Naive thymus-derived CD4-positive, alpha-beta T cell (primary cell): Measurements from ENCODE around the gene ANKRD34A. TPM values are rescaled to one million over a fixed set of nuclear protein-coding genes. Genes with fewer than 3 reads are reported as not detected.

Source experiments
- ATAC-seq: fragments of 150-1000 bp; cut with Tn5 transposase; 2 replicates; pipeline ENCODE4 v1.10.0; 2021; ENCODE audit warnings: mild to moderate bottlenecking, moderate library complexity
- CTCF ChIA-PET: fragments of 350-600 bp; sonication (Branson Sonifier 250); formaldehyde crosslinking; loops from one replicate; lab custom pipeline; 2021; ENCODE audit warnings: antibody characterized with exemption; lab: Charles Lee
- POLR2A ChIA-PET: fragments of 350-600 bp; sonication (Branson Sonifier 250); formaldehyde crosslinking; loops from one replicate; lab custom pipeline; 2021; ENCODE audit warnings: antibody characterized with exemption, inconsistent platforms; lab: Charles Lee
- DNase-seq, 9 donors: peaks; one replicate each; pipeline versions ENCODE4 v3.0.0 to v3.0.0-alpha.2; 2020 to 2022; ENCODE audit warnings: mixed read lengths in 1 of 9
- H3K27ac ChIP-seq: one replicate; pipeline ENCODE4 v1.7.0; 2013; ENCODE audit warnings: mild to moderate bottlenecking, low read depth, low read length, moderate library complexity
- H3K27me3 ChIP-seq, 2 donors: one replicate each; pipeline ENCODE4 v1.7.0; 2013; ENCODE audit warnings: low read length in 2 of 2, mild to moderate bottlenecking in 2 of 2, moderate library complexity in 2 of 2; ENCODE audit not compliant: control insufficient read depth in 2 of 2, insufficient read depth in 2 of 2
- H3K36me3 ChIP-seq, 3 experiments: 1 replicate in 2 of 3; 2 replicates in 1 of 3; pipeline ENCODE4 v1.7.0; 2013; ENCODE audit warnings: low read length in 3 of 3, mild to moderate bottlenecking in 3 of 3, moderate library complexity in 1 of 3; ENCODE audit not compliant: insufficient read depth in 3 of 3, control insufficient read depth in 2 of 3
- H3K4me1 ChIP-seq, 2 donors: one replicate each; pipeline ENCODE4 v1.7.0; 2013; ENCODE audit warnings: low read length in 2 of 2, mild to moderate bottlenecking in 2 of 2, moderate library complexity in 1 of 2; ENCODE audit not compliant: control insufficient read depth in 2 of 2, insufficient read depth in 2 of 2
- H3K4me3 ChIP-seq: 2 replicates; pipeline ENCODE4 v1.7.0; 2013; ENCODE audit warnings: mild to moderate bottlenecking, low read length
- H3K9me3 ChIP-seq, 3 experiments: 1 replicate in 2 of 3; 2 replicates in 1 of 3; pipeline ENCODE4 v1.7.0; 2013; ENCODE audit warnings: low read length in 3 of 3; ENCODE audit not compliant: control insufficient read depth in 2 of 3
- H3K27ac Mint-ChIP-seq, 9 donors: one replicate each; pipeline ENCODE4 v1.8.0; 2020 to 2022; ENCODE audit warnings: mixed read lengths in 9 of 9, mild to moderate bottlenecking in 8 of 9, moderate library complexity in 5 of 9, inconsistent platforms in 2 of 9
- H3K27me3 Mint-ChIP-seq, 5 donors: one replicate each; pipeline ENCODE4 v1.8.0; 2021 to 2022; ENCODE audit warnings: mixed read lengths in 5 of 5, mild to moderate bottlenecking in 1 of 5
- H3K36me3 Mint-ChIP-seq, 5 donors: one replicate each; pipeline ENCODE4 v1.8.0; 2020 to 2022; ENCODE audit warnings: mixed read lengths in 5 of 5, mild to moderate bottlenecking in 3 of 5, inconsistent platforms in 1 of 5
- H3K4me1 Mint-ChIP-seq, 7 donors: one replicate each; pipeline ENCODE4 v1.8.0; 2020 to 2022; ENCODE audit warnings: mixed read lengths in 7 of 7, mild to moderate bottlenecking in 3 of 7, inconsistent platforms in 1 of 7
- H3K4me3 Mint-ChIP-seq, 10 donors: one replicate each; pipeline ENCODE4 v1.8.0; 2020 to 2022; ENCODE audit warnings: mild to moderate bottlenecking in 10 of 10, mixed read lengths in 10 of 10, moderate library complexity in 6 of 10, inconsistent platforms in 2 of 10
- H3K9me3 Mint-ChIP-seq, 11 donors: one replicate each; pipeline ENCODE4 v1.8.0; 2020 to 2022; ENCODE audit warnings: mixed read lengths in 11 of 11, mild to moderate bottlenecking in 4 of 11, inconsistent platforms in 1 of 11, moderate library complexity in 1 of 11
- intact Hi-C, 2 donors: fragments of 100-400 bp; cut with micrococcal nuclease; formaldehyde crosslinking; loops; one replicate each; pipeline ENCODE4 v1.15.1; 2023
- polyA plus RNA-seq, 2 donors: library from polyadenylated mRNA; unstranded; fragments of 300-500 nt; fragmentation: Illumina TruSeq; gene quantifications; one replicate each; pipeline ENCODE4 v1.2.3, GENCODE V29; 2021
- total RNA-seq, 6 experiments: library from RNA in 5 of 6; stranded (reverse) in 5 of 6; gene quantifications; 1 replicate in 5 of 6; 2 replicates in 1 of 6; pipeline ENCODE4 v1.2.3 and lab custom pipeline; 2021 to 2026

Gene ANKRD34A
- total and polyA plus RNA-seq, 7 experiments from 2014 or later, result 0.11 to 1.5 (median 0.66) TPM

DNA sequence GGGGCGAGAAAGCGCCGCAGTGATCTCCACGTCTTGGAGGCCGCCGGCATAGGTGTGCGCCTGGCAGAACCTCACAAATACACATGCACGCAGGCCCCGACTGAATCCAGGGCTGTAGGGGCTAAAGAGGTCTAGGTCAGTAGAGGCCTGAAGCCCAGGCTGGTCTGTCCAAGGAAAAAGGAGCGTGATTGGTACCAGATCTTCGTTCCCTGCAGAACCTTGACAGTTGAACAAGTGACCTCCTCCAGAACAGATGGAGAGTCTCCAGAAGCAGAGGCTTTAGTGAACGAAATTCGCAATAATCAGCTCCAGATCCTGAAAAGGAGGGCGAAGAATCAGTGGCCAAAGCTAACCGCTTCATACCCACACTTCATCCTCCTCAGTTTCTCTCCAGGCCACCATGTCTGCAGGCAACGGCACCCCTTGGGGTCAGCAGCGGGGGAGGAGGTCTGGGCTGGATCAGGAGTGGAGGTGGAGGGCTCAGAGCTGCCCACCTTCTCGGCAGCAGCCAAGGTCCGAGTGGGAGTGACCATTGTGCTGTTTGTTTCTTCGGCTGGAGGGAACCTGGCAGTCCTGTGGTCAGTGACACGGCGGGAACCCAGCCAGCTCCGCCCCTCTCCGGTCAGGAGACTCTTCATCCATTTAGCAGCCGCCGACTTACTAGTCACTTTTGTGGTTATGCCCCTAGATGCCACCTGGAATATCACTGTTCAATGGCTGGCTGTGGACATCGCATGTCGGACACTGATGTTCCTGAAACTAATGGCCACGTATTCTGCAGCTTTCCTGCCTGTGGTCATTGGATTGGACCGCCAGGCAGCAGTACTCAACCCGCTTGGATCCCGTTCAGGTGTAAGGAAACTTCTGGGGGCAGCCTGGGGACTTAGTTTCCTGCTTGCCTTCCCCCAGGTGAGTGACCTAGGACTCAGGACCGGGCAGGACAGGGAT, 45.1 kb downstream of the ANKRD34A start:
- intact Hi-C loops, result loop anchor here (1.0 to 5.0 kb wide), 12 partner anchors 8 to 116 kb away; partner anchors contain the start of genes PIAS3 (in 2 of the 2), RBM8A (in 2 of the 2), ANKRD34A (in 1 of the 2) and ANKRD35 (in 1 of the 2)
- peak overlapping the region; percentile 92 to 98 (median 96) for H3K4me3 Mint-ChIP-seq
- peak overlapping the region; percentile 83 for H3K27ac ChIP-seq
- no peaks in the 10 kb centered on the region for H3K9me3 Mint-ChIP-seq
- no peaks in the 10 kb centered on the region for H3K27me3 ChIP-seq
- ATAC-seq (peak; percentile 11), DNase-seq (peak in 2 of 9 donors; percentile 18 to 39)
- H3K27me3 Mint-ChIP-seq, result no peaks in the 10 kb centered on the region
- no peaks in the 10 kb centered on the region for H3K9me3 ChIP-seq
- H3K27ac Mint-ChIP-seq, result peak overlapping the region; percentile 93 to 98 (median 96)
- peaks cover 28 to 68% (median 59%) of the 10 kb centered on the region in 7 donors for H3K4me1 Mint-ChIP-seq
- CTCF ChIA-PET, result interaction anchor here (0.6 to 3.2 kb wide), 5 partner anchors 8 to 88 kb away, joined by 3 to 15 read pairs (median 5); partner anchors contain the start of genes NUDT17 and RBM8A
- peaks cover 21 to 23% of the 10 kb centered on the region in 2 donors for H3K4me1 ChIP-seq
- peak overlapping the region; percentile 82 for H3K4me3 ChIP-seq
- peaks cover 0 to 27% (median 8%) of the 10 kb centered on the region in 3 experiments for H3K36me3 ChIP-seq
- POLR2A ChIA-PET, result interaction anchor here (0.6 to 5.6 kb wide), 26 partner anchors 9 to 118 kb away, joined by 3 to 58 read pairs (median 5); partner anchors contain the start of genes ANKRD34A, HJV, ITGA10 and LIX1L
- peaks cover 0 to 24% (median 17%) of the 10 kb centered on the region in 5 donors for H3K36me3 Mint-ChIP-seq

DNA sequence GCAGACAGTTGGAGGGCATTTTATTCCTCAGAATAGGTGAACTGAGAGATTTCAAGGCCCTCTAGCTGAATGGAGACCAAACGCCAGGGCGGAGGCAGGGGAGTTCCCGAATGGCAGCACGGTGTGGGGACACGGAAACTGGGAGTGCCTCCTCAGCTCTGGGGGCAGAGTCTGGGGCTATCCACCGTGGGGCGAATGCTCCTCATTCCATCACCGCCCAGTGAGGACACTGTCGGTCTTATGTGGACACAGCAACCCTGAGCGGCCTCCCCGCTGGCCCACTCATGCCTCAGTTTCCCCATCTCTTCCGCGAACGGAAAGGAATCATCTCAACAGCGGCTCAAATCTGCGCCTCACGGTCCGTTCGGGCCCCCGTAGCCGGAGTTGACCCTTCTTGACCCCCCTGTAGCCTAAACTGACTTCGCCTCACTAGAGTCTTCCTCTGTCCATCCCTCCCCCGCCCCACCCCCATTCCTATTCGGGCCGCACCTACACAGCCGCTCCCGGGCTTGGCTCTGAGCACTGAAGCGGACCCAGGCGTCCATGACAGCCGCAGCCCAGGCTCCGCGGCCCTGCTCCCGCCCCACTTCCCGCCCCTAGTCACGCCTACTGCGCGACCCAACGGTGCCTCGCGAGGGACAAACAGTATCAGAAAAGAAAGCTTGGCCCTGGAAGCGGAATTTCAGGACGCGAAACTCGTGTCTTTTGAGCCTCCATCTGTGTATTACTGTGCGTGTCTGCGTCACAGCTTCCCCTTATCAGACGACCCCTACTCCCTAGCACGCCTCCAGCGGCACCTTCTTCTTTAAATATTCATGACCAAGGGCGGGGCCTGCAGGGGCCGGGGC, 46.0 kb downstream of the ANKRD34A start, which contains the start of gene PEX11B:
PEX11B (minus strand) TSS at position 574 of the 848 bp plus-strand sequence; CDS start at position 545, 29 bp downstream.
- Histone ChIP-seq H3K36me3 (peaks cover 5 to 35% (median 8%) of the 10 kb centered on the region in 3 experiments), H3K27ac (peak within 1 kb of the TSS; percentile 83), H3K4me1 (peaks cover 21 to 23% of the 10 kb centered on the region in 2 donors), H3K4me3 (peak within 1 kb of the TSS; percentile 82), H3K9me3 (no peaks in the 10 kb centered on the region), H3K27me3 (no peaks in the 10 kb centered on the region)
- Mint-ChIP-seq H3K36me3 (peaks cover 0 to 28% (median 17%) of the 10 kb centered on the region in 5 donors), H3K27ac (peak within 1 kb of the TSS; percentile 93 to 98 (median 96)), H3K4me1 (peaks cover 27 to 75% (median 61%) of the 10 kb centered on the region in 7 donors), H3K4me3 (peak within 1 kb of the TSS; percentile 92 to 98 (median 96)), H3K9me3 (no peaks in the 10 kb centered on the region), H3K27me3 (no peaks in the 10 kb centered on the region)
- ATAC-seq, result peak; percentile 94
- peak; percentile 80 to 95 (median 93) for DNase-seq
- CTCF ChIA-PET, result interaction anchor here (1.1 to 3.2 kb wide), 4 partner anchors 9 to 89 kb away, joined by 3 to 15 read pairs (median 8); partner anchors contain the start of genes NUDT17 and RBM8A
- intact Hi-C loops, result loop anchor here (1.0 to 5.0 kb wide), 11 partner anchors 9 to 94 kb away; partner anchors contain the start of genes PIAS3 (in 2 of the 2), RBM8A (in 2 of the 2), ANKRD34A (in 1 of the 2) and ANKRD35 (in 1 of the 2)
- POLR2A ChIA-PET, result interaction anchor here (0.7 to 5.6 kb wide), 24 partner anchors 9 to 119 kb away, joined by 3 to 58 read pairs (median 5); partner anchors contain the start of genes ANKRD34A, HJV, ITGA10 and LIX1L

DNA sequence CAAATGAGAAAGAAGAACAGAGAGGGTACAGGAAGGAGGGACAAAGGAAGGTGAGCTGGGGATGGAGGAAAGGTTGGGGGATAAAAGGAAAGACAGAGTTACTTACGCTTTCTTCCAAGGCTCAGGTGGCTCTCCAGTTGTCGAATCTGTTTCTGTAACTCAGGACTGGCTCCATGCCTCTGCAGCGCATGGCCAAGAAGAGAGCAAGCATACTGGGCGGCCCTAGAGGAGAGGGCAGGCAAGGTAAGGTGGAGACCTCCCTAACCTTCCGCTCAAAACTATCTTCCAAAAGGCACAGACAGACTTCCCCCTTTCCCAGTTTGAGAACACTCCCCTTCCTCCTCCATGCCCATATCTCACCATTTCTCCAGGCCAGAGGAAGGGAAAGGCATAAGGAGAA, 46.8 kb downstream of the ANKRD34A start:
- Mint-ChIP-seq H3K4me1 (peaks cover 25 to 68% (median 59%) of the 10 kb centered on the region in 7 donors), H3K27ac (peak overlapping the region; percentile 66 to 98 (median 96)), H3K36me3 (peaks cover 0 to 33% (median 17%) of the 10 kb centered on the region in 5 donors), H3K9me3 (no peaks in the 10 kb centered on the region), H3K4me3 (peak overlapping the region; percentile 92 to 98 (median 96)), H3K27me3 (no peaks in the 10 kb centered on the region)
- peak overlapping the region; percentile 83 for H3K27ac ChIP-seq
- peaks cover 21 to 23% of the 10 kb centered on the region in 2 donors for H3K4me1 ChIP-seq
- H3K4me3 ChIP-seq, result peak overlapping the region; percentile 82
- ChIA-PET CTCF (interaction anchor here (1.6 to 3.2 kb wide), 2 partner anchors 72 to 90 kb away, joined by 5 to 11 read pairs; partner anchors contain the start of gene NUDT17), POLR2A (interaction anchor here (1.2 to 5.6 kb wide), 8 partner anchors 10 to 104 kb away, joined by 3 to 58 read pairs (median 6); partner anchors contain the start of genes HJV, LIX1L, PIAS3 and RBM8A)
- no peak for DNase-seq
- H3K36me3 ChIP-seq, result peaks cover 5 to 41% (median 8%) of the 10 kb centered on the region in 3 experiments
- H3K27me3 ChIP-seq, result no peaks in the 10 kb centered on the region
- intact Hi-C loops, result loop anchor here in 1 of 2 donors (5.0 kb wide), 1 partner anchor 60 kb away; no protein-coding TSS in a partner anchor
- no peak for ATAC-seq
- no peaks in the 10 kb centered on the region for H3K9me3 ChIP-seq

DNA sequence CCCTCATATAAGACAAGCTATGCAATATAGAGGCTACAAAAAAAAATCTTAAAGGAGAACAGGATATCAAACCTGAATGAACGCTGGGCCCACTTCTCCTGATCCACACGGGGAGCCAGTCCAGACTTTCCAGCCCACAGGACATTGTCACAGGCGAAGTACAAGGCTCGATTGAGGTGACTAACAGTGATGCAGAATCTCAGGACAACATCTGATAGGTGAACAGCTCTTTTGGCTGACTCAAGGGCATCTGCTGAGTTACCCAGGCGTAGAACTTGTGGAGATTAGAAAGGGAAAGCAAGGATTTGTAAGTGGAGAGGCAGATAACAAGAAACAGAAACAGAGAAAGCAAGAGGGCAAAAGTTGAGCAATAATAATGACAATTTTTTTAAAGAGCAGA, 47.6 kb downstream of the ANKRD34A start:
- ATAC-seq, result no peak
- H3K9me3 Mint-ChIP-seq, result no peaks in the 10 kb centered on the region
- ChIA-PET CTCF (interaction anchor here (1.0 to 3.2 kb wide), 3 partner anchors 21 to 71 kb away, joined by 4 to 11 read pairs (median 4); partner anchors contain the start of genes ANKRD34A, NUDT17 and POLR3GL), POLR2A (interaction anchor here (0.7 to 5.6 kb wide), 5 partner anchors 11 to 57 kb away, joined by 3 to 58 read pairs (median 4); partner anchors contain the start of genes ANKRD34A, LIX1L, POLR3GL and RBM8A)
- peaks cover 0 to 40% (median 23%) of the 10 kb centered on the region in 5 donors for H3K36me3 Mint-ChIP-seq
- intact Hi-C loops, result loop anchor here in 1 of 2 donors (5.0 kb wide), 1 partner anchor 61 kb away; no protein-coding TSS in a partner anchor
- Histone ChIP-seq H3K9me3 (no peaks in the 10 kb centered on the region), H3K4me3 (no peak overlapping the region), H3K4me1 (peaks cover 21 to 23% of the 10 kb centered on the region in 2 donors), H3K27me3 (no peaks in the 10 kb centered on the region), H3K36me3 (peaks cover 5 to 50% (median 8%) of the 10 kb centered on the region in 3 experiments), H3K27ac (no peak overlapping the region)
- H3K4me3 Mint-ChIP-seq, result peak overlapping the region; percentile 63 to 98 (median 94)
- H3K27ac Mint-ChIP-seq, result peak overlapping the region in 7 of 9 donors; percentile 26 to 96 (median 85)
- H3K4me1 Mint-ChIP-seq, result peaks cover 27 to 65% (median 55%) of the 10 kb centered on the region in 7 donors
- DNase-seq, result no peak
- no peaks in the 10 kb centered on the region for H3K27me3 Mint-ChIP-seq

DNA sequence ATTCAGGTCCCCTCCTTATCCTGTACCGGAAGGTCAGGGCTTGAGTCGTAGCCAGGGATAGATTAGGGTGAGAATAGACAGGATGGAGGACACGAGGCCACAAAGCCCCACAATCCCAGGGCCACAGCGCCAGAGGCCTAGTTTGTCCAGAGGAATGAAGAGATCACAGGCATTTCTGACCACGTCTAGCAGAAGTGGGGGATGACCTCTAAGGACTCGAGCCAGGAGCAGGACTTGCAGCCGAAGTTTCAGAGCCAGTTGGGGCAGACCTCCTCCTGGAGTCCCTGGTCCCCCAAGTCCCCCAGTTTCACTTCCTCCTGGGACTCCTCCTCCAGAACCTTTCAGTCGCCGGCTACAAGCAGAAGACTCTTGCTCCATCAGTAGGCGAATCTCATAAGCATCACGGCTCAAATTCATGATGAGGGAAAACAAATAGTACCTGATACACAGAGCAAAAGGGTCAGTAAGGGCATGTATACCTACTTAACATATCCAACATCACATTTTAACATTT, 52.2 kb downstream of the ANKRD34A start:
- intact Hi-C loops, result no loop called here
- peaks cover 12 to 37% (median 31%) of the 10 kb centered on the region in 7 donors for H3K4me1 Mint-ChIP-seq
- Histone ChIP-seq H3K4me3 (no peak overlapping the region), H3K27ac (no peak overlapping the region), H3K4me1 (peaks cover 0 to under 1% of the 10 kb centered on the region in 2 donors), H3K36me3 (peaks cover 8 to 58% (median 12%) of the 10 kb centered on the region in 3 experiments), H3K27me3 (no peaks in the 10 kb centered on the region), H3K9me3 (no peaks in the 10 kb centered on the region)
- ChIA-PET POLR2A (no interaction called here), CTCF (interaction anchor here (0.7 to 4.7 kb wide), 4 partner anchors 11 to 100 kb away, joined by 3 to 41 read pairs (median 4); partner anchors contain the start of gene NUDT17)
- H3K4me3 Mint-ChIP-seq, result no peak overlapping the region
- H3K27ac Mint-ChIP-seq, result peak overlapping the region in 3 of 9 donors; percentile 10 to 74 (median 56)
- DNase-seq (no peak), ATAC-seq (no peak)
- H3K36me3 Mint-ChIP-seq, result peaks cover 0 to 40% (median 27%) of the 10 kb centered on the region in 5 donors
- H3K27me3 Mint-ChIP-seq, result no peaks in the 10 kb centered on the region
- H3K9me3 Mint-ChIP-seq, result no peaks in the 10 kb centered on the region
